B cell (primary cell): ENCODE measurements around the gene E2F3.

Experiments
- EZH2 ChIP-seq: IDR thresholded peaks from 2 replicates; pipeline ENCODE4 v1.6.1; 2012; ENCODE audit warnings: borderline replicate concordance, low read depth, mild to moderate bottlenecking, moderate library complexity, low read length; ENCODE audit not compliant: insufficient read depth, poor library complexity, severe bottlenecking
- TF ChIP-seq, protein P1 (sequence below): fragments of 200-600 bp; IDR thresholded peaks from one replicate; pipeline ENCODE4 v1.8.0; 2022; ENCODE audit warnings: antibody characterized with exemption, mild to moderate bottlenecking

DNA sequence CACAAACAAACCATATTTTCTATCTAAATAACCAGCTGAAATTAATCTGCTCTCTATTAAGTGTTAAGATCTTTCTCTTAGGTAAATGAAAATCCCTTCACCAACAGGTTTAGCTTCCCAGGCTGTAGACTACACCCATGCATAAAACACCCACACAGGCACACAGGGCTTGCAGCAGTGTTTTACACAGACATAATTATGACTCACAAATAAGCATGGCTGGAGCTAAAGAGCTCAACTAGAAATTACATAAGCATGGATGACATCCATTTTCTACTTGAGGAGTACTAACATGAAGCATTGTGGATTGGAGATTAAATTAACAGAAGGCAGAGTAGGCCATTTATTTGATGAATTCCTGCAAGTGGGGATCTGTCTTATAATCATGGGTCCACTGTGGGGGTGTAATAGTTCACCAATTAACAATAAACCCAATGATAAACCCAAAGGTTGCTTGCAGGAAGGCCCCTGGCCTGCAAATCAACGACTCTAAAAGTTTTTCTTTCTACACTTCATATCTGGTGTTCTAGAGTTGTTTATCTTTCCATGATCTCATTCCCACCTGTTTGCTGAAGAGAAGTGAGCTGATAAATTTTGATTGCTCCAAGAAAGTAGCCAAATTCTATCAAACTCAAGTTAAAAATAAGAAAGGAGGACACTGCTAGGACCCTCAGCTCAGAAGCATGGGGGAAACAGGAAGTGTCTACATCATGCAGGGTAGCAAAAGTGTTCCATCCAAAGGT lies 33.8 kb upstream of the E2F3 start:
- TF ChIP-seq, protein P1, sequence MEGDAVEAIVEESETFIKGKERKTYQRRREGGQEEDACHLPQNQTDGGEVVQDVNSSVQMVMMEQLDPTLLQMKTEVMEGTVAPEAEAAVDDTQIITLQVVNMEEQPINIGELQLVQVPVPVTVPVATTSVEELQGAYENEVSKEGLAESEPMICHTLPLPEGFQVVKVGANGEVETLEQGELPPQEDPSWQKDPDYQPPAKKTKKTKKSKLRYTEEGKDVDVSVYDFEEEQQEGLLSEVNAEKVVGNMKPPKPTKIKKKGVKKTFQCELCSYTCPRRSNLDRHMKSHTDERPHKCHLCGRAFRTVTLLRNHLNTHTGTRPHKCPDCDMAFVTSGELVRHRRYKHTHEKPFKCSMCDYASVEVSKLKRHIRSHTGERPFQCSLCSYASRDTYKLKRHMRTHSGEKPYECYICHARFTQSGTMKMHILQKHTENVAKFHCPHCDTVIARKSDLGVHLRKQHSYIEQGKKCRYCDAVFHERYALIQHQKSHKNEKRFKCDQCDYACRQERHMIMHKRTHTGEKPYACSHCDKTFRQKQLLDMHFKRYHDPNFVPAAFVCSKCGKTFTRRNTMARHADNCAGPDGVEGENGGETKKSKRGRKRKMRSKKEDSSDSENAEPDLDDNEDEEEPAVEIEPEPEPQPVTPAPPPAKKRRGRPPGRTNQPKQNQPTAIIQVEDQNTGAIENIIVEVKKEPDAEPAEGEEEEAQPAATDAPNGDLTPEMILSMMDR, result no peak
- no peak for TF ChIP-seq EZH2
